Measurements from ENCODE around the gene CT83.

GRCh38 chrX:116499780-116500179 lies 37.0 kb upstream of the CT83 start:
- TF ChIP-seq CTCF (conservative IDR thresholded peaks at IDR 0.05; ENCODE audit: low read depth, low read length): no peak
- TF ChIP-seq NFE2L2 (IDR thresholded peaks at IDR 0.05; ENCODE audit: low read depth, low read length): no peak
- no peak for TF ChIP-seq BHLHE40 (IDR thresholded peaks at IDR 0.05; ENCODE audit: low read depth, low read length)
- TF ChIP-seq CEBPB (IDR thresholded peaks at IDR 0.05; ENCODE audit: low read depth, low read length): no peak
- TF ChIP-seq CHD1 (IDR thresholded peaks at IDR 0.05; ENCODE audit: low read depth, low read length): no peak
- TF ChIP-seq MXI1 (IDR thresholded peaks at IDR 0.05; ENCODE audit: borderline replicate concordance, low read depth, low read length): no peak
- TF ChIP-seq ELK1 (IDR thresholded peaks at IDR 0.05; ENCODE audit: borderline replicate concordance, low read depth, low read length): no peak
